ENCODE results near the gene CMBL. TPM values are rescaled to one million over a fixed set of nuclear protein-coding genes. Genes with fewer than 3 reads are reported as not detected.

Gene CMBL
- polyA plus RNA-seq, 6 donors from 2014 or later = not detected

DNA sequence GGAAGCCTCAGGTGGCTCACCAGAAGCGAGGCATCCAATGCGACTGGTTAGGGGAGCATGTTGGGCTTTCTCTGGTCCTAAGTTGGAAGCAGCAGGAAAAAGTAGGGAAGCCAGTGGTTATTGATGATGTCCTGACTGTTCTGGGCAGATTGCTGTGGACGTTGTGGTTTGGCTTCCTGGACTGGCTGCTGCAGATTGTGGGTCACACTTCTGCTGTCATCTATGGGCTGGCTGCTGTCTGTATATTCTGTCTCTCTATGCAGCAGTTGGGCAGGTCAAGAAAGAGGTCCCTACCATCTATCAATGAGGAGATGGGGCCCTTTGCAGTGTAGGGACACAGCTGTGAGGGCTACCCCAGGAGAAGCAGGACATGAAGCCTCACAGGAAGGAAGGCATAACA lies 32.3 kb upstream of the CMBL start:
- ATAC-seq (ENCODE audit: low read depth in 2 of 2) = no peak

DNA sequence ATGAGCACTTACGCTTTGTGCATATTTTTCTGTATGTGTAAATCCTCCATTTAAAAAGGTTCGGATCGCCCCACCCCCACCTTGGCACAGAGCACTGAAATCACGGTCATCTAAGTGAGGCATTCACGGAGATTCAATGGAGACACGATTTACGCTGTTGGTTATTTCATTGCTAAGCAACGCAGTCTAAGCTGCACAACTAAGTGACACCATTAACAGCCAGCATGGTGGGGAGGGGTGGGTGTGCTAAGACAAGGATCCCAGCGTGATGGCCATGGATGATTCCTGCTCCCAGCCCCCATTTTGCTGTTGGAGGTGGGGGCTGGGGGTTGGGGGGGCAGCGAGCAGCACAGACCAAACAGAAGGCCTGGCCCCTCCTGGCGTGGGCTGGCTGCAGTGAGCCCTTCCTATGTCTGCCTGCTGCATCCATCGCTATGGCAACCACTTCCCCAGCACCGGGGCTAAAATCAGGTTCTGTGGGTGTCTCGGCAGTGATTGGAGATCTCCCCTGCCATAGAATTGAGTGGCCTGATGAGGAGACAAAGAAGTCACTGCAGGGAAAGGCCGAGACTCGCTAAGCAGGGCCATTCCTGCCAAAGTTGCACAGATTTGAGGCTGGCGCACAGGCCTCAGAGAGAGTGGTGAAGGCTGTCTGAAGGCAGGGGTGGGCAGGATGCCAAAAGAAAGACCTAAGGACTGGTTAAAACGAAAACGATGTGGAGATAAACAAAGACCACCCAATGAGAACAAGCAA lies 31.5 kb upstream of the CMBL start:
- DNase-seq (no peak), ATAC-seq (ENCODE audit: low read depth in 2 of 2) (no peak)
- H3K4me3 Mint-ChIP-seq = no peak overlapping the region
- H3K36me3 Mint-ChIP-seq = no peaks in the 10 kb centered on the region
- no peaks in the 10 kb centered on the region for H3K9me3 Mint-ChIP-seq
- H3K27ac Mint-ChIP-seq = no peak overlapping the region
- peaks cover 13 to 20% (median 14%) of the 10 kb centered on the region in 3 donors for H3K27me3 Mint-ChIP-seq
- peaks cover 0 to 6% (median 6%) of the 10 kb centered on the region in 3 donors for H3K4me1 Mint-ChIP-seq

More for the DNA sequence above, 32.3 kb upstream of the CMBL start:
- Mint-ChIP-seq H3K27me3 (peaks cover 6 to 13% (median 7%) of the 10 kb centered on the region in 3 donors), H3K27ac (no peak overlapping the region), H3K9me3 (no peaks in the 10 kb centered on the region), H3K4me1 (peaks cover 0 to 2% (median 0%) of the 10 kb centered on the region in 3 donors), H3K36me3 (no peaks in the 10 kb centered on the region), H3K4me3 (no peak overlapping the region)
- no peak for DNase-seq

DNA sequence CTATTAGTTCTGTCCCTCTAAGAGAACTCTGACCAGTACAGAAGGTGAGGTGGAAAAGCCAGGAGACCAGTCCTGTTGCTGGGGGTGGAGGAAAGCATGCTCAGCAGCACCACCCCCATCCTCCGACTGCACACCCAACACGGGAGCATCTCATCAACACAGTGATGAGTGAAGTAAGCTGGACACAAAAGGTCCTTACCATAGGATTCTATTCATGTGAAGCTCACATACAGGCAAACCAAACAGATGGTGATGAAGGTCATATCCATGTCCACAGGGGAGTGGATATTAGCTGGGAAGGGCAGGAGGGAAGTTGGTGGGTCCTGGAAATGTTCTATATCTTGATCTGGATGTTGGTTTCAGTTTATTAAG lies 31.0 kb upstream of the CMBL start:
- Mint-ChIP-seq H3K9me3 (no peaks in the 10 kb centered on the region), H3K36me3 (no peaks in the 10 kb centered on the region), H3K27me3 (peaks cover 14 to 23% (median 18%) of the 10 kb centered on the region in 3 donors), H3K27ac (no peak overlapping the region), H3K4me3 (no peak overlapping the region), H3K4me1 (peaks cover 0 to 6% (median 6%) of the 10 kb centered on the region in 3 donors)
- DNase-seq (no peak), ATAC-seq (ENCODE audit: low read depth in 2 of 2) (no peak)

DNA sequence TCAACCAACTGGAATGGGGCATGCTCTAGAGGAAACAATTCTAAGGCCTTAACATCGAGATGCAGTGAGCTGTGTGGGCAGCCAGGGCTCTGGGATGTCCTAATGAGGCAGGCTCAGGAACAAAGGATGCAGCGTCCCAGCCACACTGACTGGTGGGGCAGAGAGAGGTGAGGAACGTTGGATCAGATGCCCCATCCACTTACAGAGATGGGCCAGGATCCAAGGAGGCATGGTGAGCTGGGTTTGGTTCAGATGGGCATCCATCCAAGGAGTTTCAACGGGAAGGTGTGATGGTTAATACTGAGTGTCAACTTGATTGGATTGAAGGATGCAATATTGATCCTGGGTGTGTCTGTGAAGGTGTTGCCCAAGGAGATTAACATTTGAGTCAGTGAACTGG lies 30.3 kb upstream of the CMBL start:
- H3K4me3 Mint-ChIP-seq = no peak overlapping the region
- DNase-seq (no peak), ATAC-seq (ENCODE audit: low read depth in 2 of 2) (no peak)
- H3K9me3 Mint-ChIP-seq = no peaks in the 10 kb centered on the region
- H3K36me3 Mint-ChIP-seq = no peaks in the 10 kb centered on the region
- H3K27me3 Mint-ChIP-seq = peaks cover 20 to 30% (median 24%) of the 10 kb centered on the region in 3 donors
- no peak overlapping the region for H3K27ac Mint-ChIP-seq
- peaks cover 5 to 13% (median 12%) of the 10 kb centered on the region in 3 donors for H3K4me1 Mint-ChIP-seq

DNA sequence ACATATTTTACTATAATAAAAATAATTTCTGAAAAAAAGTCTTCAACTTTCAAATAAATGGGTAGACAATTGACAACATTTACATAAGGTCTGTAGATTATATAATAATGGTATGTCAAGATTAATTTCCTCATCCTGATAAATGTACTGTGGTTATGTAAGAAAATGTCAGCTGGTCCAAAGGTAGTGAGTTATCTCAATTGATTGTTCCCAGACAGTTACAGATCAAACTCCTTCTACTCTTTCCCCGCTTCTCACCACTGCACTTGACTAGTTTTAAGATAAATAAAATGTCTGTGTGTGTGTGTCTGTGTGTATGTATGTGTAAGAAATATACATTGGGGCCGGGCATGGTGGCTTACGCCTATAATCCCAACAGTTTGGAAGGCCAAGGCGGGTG lies 29.4 kb upstream of the CMBL start:
- DNase-seq = no peak
- peak overlapping the region in 1 of 6 donors; percentile 27 for H3K27ac Mint-ChIP-seq
- H3K27me3 Mint-ChIP-seq = peaks cover 28 to 39% (median 33%) of the 10 kb centered on the region in 3 donors
- H3K4me1 Mint-ChIP-seq = peaks cover 5 to 15% (median 12%) of the 10 kb centered on the region in 3 donors
- no peaks in the 10 kb centered on the region for H3K36me3 Mint-ChIP-seq
- H3K9me3 Mint-ChIP-seq = no peaks in the 10 kb centered on the region
- no peak overlapping the region for H3K4me3 Mint-ChIP-seq
- ATAC-seq (ENCODE audit: low read depth in 2 of 2) = no peak

DNA sequence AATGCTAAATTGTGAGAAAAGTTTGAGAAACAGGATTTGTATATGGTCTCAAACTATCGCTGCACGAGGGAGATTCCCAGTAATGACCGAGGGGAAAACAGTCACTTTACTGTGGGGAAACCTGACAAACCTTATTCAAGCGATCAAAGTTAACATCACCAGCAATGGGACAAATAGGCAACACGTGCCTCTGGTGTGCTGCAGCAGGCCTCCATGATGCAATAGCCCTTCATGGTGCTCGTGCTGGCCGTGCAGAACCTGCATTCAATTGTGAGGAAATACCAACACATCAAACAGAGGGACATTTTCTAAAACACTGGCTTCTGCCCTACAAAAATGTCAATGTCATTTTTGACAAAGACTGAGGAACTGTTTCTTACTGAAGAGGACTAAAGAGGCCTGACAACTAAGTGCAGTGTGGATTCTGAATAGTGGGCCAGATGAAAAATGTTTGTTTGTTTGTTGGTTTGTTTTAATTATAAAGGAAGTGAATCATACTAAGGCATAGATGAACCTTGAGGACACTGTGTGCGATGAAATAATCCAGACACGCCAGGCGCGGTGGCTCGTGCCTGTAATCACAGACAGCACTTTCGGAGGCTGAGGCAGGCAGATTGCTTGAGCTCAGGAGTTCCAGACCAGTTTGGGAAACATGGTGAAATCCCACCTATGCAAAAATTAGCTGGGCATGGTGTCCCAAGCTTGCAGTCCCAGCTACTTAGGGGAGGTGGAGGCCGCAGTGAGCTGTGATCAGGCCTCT lies 28.2 kb upstream of the CMBL start:
- Mint-ChIP-seq H3K4me3 (no peak overlapping the region), H3K27ac (no peak overlapping the region), H3K27me3 (peaks cover 40 to 51% (median 45%) of the 10 kb centered on the region in 3 donors), H3K9me3 (no peaks in the 10 kb centered on the region), H3K36me3 (no peaks in the 10 kb centered on the region), H3K4me1 (peaks cover 7 to 15% (median 12%) of the 10 kb centered on the region in 3 donors)
- no peak for DNase-seq
- no peak for ATAC-seq (ENCODE audit: low read depth in 2 of 2)

DNA sequence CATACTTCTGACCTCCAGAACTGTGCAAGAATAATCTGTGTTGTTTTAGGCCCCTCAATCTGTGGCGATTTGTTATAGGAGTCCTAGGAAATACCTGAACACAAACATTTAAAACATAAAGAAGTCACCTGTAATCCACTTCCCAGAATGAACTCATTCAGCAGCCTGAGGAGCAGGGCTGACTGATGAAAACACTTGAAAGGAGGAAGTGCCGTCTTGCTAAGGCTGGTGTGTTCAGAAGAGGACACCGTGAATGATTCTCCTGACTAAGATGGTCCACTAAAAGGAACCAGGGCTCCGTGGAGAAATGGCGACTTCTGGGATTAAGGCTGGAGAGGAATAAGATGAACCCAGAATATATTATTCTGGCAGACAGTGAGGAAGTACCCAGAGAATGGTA lies 27.1 kb upstream of the CMBL start:
- H3K27ac Mint-ChIP-seq = no peak overlapping the region
- ATAC-seq (ENCODE audit: low read depth in 2 of 2) (peak in 1 of 2 donors; percentile 55), DNase-seq (no peak)
- no peaks in the 10 kb centered on the region for H3K36me3 Mint-ChIP-seq
- peak overlapping the region in 5 of 8 donors; percentile 6 to 88 (median 47) for H3K4me3 Mint-ChIP-seq
- H3K4me1 Mint-ChIP-seq = peaks cover 7 to 15% (median 12%) of the 10 kb centered on the region in 3 donors
- peaks cover 43 to 61% (median 55%) of the 10 kb centered on the region in 3 donors for H3K27me3 Mint-ChIP-seq
- H3K9me3 Mint-ChIP-seq = no peaks in the 10 kb centered on the region

DNA sequence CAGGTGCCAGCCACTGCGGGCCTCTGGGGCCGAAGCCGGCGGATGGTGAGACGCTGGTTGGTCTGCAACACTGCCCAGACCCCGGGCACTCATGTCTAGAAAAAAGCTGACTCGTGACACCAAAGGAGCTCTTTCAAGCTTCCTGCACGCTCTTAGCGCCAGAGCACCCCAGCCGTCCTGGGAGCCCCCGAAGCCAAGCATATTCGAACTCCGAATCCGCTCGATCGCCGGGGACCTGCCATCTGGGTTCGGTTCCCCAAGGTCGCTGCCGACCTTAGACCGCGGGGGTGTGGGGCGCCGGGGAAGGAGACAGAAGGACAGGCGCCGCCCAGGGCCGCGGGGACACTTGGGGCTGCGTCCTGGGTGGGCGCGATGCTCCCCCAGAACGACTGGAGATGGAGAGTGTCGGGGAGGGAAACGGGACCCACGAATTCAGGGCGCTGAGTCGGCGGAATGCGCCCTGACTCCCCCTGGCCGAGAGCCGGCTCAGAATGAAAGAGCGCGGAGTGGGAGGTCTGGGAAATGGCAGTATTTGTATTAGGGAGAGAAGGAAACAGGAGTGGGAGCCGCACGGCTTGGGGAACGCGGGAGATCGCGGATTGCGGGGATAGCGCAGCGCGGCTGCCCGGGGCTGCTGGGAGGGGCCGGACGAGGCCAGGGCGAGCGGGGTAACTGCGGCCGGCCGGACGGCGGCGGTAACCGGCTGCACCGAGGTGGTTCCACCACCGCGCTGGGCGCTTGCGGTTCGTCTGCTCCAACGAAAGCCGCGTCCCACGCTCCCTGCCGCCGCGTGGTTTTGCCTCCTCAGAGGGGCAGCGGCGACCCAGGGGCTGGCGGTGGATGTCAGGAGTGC lies 25.7 kb upstream of the CMBL start:
- peak overlapping the region; percentile 83 to 93 (median 90) for H3K4me3 Mint-ChIP-seq
- ATAC-seq (ENCODE audit: low read depth in 2 of 2) (peak; percentile 69), DNase-seq (peak; percentile 24)
- H3K4me1 Mint-ChIP-seq = peaks cover 7 to 15% (median 12%) of the 10 kb centered on the region in 3 donors
- H3K36me3 Mint-ChIP-seq = no peaks in the 10 kb centered on the region
- H3K27me3 Mint-ChIP-seq = peaks cover 54 to 64% (median 57%) of the 10 kb centered on the region in 3 donors
- no peaks in the 10 kb centered on the region for H3K9me3 Mint-ChIP-seq
- peak overlapping the region in 2 of 6 donors; percentile 46 to 88 for H3K27ac Mint-ChIP-seq

DNA sequence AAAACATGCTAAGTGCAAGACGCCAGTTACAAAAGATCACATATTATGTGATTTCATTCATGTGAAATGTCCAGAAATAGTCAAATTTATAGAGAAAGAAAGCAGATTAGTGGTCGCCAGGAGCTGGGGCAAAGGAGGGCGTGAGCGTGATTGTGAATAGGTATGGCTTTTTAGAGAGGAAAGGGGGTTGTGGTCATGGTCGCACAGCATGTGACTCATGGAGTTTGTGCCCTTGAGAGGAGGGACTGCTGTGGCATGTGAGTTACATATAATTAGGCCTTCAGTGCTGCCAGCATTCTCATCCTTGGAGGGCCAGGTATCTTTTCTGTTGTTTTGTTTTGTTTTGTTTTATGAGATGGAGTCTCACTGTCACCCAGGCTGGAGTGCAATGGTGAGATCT lies 24.6 kb upstream of the CMBL start:
- Mint-ChIP-seq H3K9me3 (no peaks in the 10 kb centered on the region), H3K27ac (peak overlapping the region in 1 of 6 donors; percentile 33), H3K4me1 (peaks cover 7 to 15% (median 12%) of the 10 kb centered on the region in 3 donors), H3K36me3 (no peaks in the 10 kb centered on the region), H3K4me3 (peak overlapping the region in 5 of 8 donors; percentile 30 to 88 (median 56)), H3K27me3 (peaks cover 54 to 64% (median 57%) of the 10 kb centered on the region in 3 donors)
- DNase-seq = no peak
- ATAC-seq (ENCODE audit: low read depth in 2 of 2) = no peak

DNA sequence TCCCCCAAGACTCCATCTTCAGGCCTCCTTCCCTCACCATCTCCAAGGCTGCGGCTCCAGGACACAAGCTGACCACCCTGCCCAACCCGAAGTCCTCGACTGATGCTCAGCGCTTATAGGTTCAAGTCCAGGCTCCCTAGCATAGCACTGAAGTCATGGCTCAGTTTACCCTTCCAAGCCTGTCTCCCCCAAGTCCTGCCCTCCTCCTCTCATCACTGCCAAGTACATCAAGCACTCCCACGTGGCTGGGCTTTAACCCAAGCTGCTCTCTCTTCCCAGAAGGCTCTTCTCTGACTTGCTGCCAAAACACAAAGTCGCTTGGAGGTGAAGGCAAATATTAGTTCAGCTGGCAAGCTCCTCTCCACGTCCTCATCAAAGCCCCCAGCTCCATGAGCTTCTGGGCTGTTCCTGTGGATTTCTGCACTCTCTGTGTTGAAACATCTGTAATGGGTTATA lies 23.7 kb upstream of the CMBL start:
- peaks cover 7 to 15% (median 12%) of the 10 kb centered on the region in 3 donors for H3K4me1 Mint-ChIP-seq
- H3K27ac Mint-ChIP-seq = peak overlapping the region in 1 of 6 donors; percentile 75
- peak overlapping the region in 1 of 8 donors; percentile 23 for H3K4me3 Mint-ChIP-seq

DNA sequence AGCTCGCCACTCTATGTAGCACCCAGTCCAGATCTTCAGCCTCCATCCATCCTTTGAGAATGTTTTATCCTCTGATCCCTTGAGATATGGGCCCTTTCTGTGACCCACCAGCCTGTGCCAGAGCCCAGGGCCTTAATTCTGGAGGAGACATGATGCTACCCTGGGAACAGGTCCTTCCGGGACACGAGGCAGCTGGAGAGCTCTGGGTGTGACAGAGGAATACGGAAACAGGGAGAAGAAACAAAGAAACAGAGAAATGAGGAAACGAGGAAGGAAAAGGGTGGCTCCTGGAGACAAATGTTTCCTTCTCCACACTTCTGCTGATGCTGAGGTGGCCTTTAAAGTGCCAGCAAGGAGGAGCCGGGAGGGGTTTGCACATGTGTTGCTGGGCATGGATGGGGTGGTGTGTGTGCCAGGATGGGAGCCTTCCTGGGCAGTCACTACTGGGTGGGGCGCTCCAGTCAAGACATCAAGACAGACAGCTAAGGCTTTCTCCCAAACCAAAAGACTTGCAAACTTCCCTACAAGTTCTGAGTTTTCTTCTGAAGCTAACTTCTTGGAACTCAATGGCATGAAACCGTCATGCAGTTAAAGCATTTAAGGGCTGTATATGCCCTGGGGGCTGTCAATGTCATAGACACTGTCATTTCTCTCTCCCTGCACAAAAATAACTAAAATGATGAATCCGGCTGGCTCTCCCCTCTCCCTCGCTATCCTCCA lies 23.0 kb upstream of the CMBL start:
- Mint-ChIP-seq H3K4me3 (peak overlapping the region in 1 of 8 donors; percentile 4), H3K27me3 (peaks cover 51 to 64% (median 56%) of the 10 kb centered on the region in 3 donors), H3K4me1 (peaks cover 7 to 15% (median 12%) of the 10 kb centered on the region in 3 donors), H3K27ac (no peak overlapping the region), H3K9me3 (no peaks in the 10 kb centered on the region), H3K36me3 (no peaks in the 10 kb centered on the region)
- ATAC-seq (ENCODE audit: low read depth in 2 of 2) (no peak), DNase-seq (no peak)

More for the DNA sequence above, 23.7 kb upstream of the CMBL start:
- H3K36me3 Mint-ChIP-seq = no peaks in the 10 kb centered on the region
- H3K9me3 Mint-ChIP-seq = no peaks in the 10 kb centered on the region
- peaks cover 54 to 64% (median 57%) of the 10 kb centered on the region in 3 donors for H3K27me3 Mint-ChIP-seq
- no peak for ATAC-seq (ENCODE audit: low read depth in 2 of 2)
- no peak for DNase-seq

DNA sequence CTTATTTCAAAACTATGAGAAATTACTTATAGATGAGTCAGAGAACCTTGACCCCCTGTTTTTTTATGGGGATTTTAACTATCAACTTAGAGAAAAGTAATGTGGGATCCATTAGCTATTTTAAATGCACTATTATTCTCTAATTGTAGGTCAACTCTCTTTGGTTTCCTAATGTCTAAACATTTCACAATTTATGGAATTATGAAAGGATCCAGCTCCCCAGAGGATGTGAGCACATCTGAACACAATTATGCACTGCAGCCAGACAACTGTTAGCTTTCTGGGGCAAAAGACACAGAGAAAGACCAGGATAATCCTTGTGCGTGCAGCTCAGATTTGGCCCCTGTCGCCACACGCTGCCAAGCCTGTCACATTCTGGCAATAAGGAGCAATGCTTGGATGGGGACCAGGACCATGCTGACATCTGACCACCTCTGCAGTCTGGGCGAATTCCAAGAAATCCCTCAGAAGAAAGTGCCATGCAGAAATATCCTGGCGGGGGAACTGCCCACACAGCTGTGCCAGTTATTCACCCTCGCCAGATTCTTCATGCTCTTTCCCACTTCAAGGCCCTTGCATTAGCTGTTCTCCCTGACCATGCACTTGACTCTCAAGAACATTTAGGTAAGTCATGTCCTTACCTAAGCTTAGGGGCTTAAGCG lies 22.2 kb upstream of the CMBL start:
- H3K4me3 Mint-ChIP-seq = no peak overlapping the region
- ATAC-seq (ENCODE audit: low read depth in 2 of 2) (no peak), DNase-seq (no peak)
- no peak overlapping the region for H3K27ac Mint-ChIP-seq
- H3K27me3 Mint-ChIP-seq = peaks cover 49 to 57% (median 51%) of the 10 kb centered on the region in 3 donors
- H3K4me1 Mint-ChIP-seq = peaks cover 7 to 13% (median 12%) of the 10 kb centered on the region in 3 donors
- H3K9me3 Mint-ChIP-seq = no peaks in the 10 kb centered on the region
- no peaks in the 10 kb centered on the region for H3K36me3 Mint-ChIP-seq

All from naive B cell (primary cell).